Liver (tissue), 9 donors: ENCODE data around the gene MTA2. TPM values are rescaled to one million over a fixed set of nuclear protein-coding genes. Genes with fewer than 3 reads are reported as not detected.

Source experiments
- DNase-seq: peaks from one replicate; pipeline ENCODE4 v3.0.0-alpha.2; 2017; ENCODE audit warnings: low spot score
- H3K27ac ChIP-seq, 2 donors: one replicate each; pipeline ENCODE4 v1.7.0; 2013; ENCODE audit warnings: inconsistent platforms in 2 of 2, low read length in 2 of 2, control low read depth in 1 of 2, low read depth in 1 of 2, mild to moderate bottlenecking in 1 of 2
- H3K27me3 ChIP-seq, 4 donors: one replicate each; pipeline versions ENCODE4 v1.6.1 to v1.7.0; 2013; ENCODE audit warnings: low read length in 3 of 4, inconsistent platforms in 1 of 4, mild to moderate bottlenecking in 1 of 4, moderate library complexity in 1 of 4; ENCODE audit not compliant: control insufficient read depth in 4 of 4, insufficient read depth in 4 of 4
- H3K36me3 ChIP-seq, 4 donors: one replicate each; pipeline versions ENCODE4 v1.6.1 to v1.7.0; 2013; ENCODE audit warnings: low read length in 3 of 4, mild to moderate bottlenecking in 3 of 4, low read depth in 1 of 4, moderate library complexity in 1 of 4; ENCODE audit not compliant: control insufficient read depth in 4 of 4, insufficient read depth in 3 of 4
- H3K4me1 ChIP-seq, 4 donors: one replicate each; pipeline versions ENCODE4 v1.6.1 to v1.7.0; 2013; ENCODE audit warnings: low read length in 3 of 4, mild to moderate bottlenecking in 3 of 4, moderate library complexity in 1 of 4; ENCODE audit not compliant: control insufficient read depth in 4 of 4, insufficient read depth in 4 of 4
- H3K4me3 ChIP-seq, 3 donors: one replicate each; pipeline versions ENCODE4 v1.6.1 to v1.7.0; 2013; ENCODE audit warnings: low read length in 3 of 3, control low read depth in 1 of 3, low read depth in 1 of 3, mild to moderate bottlenecking in 1 of 3
- H3K9ac ChIP-seq, 2 donors: one replicate each; pipeline ENCODE4 v1.7.0; 2013; ENCODE audit warnings: low read length in 2 of 2, mild to moderate bottlenecking in 2 of 2, moderate library complexity in 2 of 2, control low read depth in 1 of 2, low read depth in 1 of 2
- H3K9me3 ChIP-seq, 4 donors: one replicate each; pipeline versions ENCODE4 v1.6.1 to v1.7.0; 2013; ENCODE audit warnings: low read length in 3 of 4; ENCODE audit not compliant: control insufficient read depth in 4 of 4
- ATF3 ChIP-seq: IDR thresholded peaks from 2 replicates; pipeline ENCODE4 v1.6.1; 2016; ENCODE audit warnings: antibody characterized with exemption
- CTCF ChIP-seq: fragments of 150-350 bp; IDR thresholded peaks from 2 replicates; pipeline ENCODE4 v1.5.1; 2017; ENCODE audit warnings: improper control_type of control experiment, low read depth, low read length; ENCODE audit not compliant: missing input control
- EGR1 ChIP-seq, 2 donors: IDR thresholded peaks; 2 replicates each; pipeline ENCODE4 v1.6.1; 2016 to 2018; ENCODE audit warnings: antibody characterized with exemption in 2 of 2, low read depth in 2 of 2
- FOXA1 ChIP-seq: IDR thresholded peaks from 2 replicates; pipeline ENCODE4 v1.6.1; 2016; ENCODE audit warnings: antibody characterized with exemption
- FOXA2 ChIP-seq: IDR thresholded peaks from 2 replicates; pipeline ENCODE4 v1.6.1; 2016; ENCODE audit warnings: antibody characterized with exemption
- GABPA ChIP-seq, 2 donors: IDR thresholded peaks in 1 of 2; conservative IDR thresholded peaks in 1 of 2; 2 replicates each; pipeline ENCODE4 v1.6.1; 2016; ENCODE audit warnings: antibody characterized with exemption in 2 of 2, mild to moderate bottlenecking in 1 of 2, moderate library complexity in 1 of 2
- HNF4A ChIP-seq, 2 donors: conservative IDR thresholded peaks; 2 replicates each; pipeline ENCODE4 v1.6.1; 2016; ENCODE audit warnings: antibody characterized with exemption in 2 of 2, mild to moderate bottlenecking in 2 of 2
- HNF4G ChIP-seq: IDR thresholded peaks from 2 replicates; pipeline ENCODE4 v1.6.1; 2016; ENCODE audit warnings: antibody characterized with exemption
- JUND ChIP-seq, 2 donors: IDR thresholded peaks; 2 replicates each; pipeline ENCODE4 v1.6.1; 2016; ENCODE audit warnings: antibody characterized with exemption in 2 of 2
- MAX ChIP-seq: IDR thresholded peaks from 2 replicates; pipeline ENCODE4 v1.6.1; 2016; ENCODE audit warnings: antibody characterized with exemption
- NR2F2 ChIP-seq: IDR thresholded peaks from 2 replicates; pipeline ENCODE4 v1.6.1; 2016; ENCODE audit warnings: antibody characterized with exemption
- RAD21 ChIP-seq, 2 donors: IDR thresholded peaks; 2 replicates each; pipeline ENCODE4 v1.6.1; 2016; ENCODE audit warnings: antibody characterized with exemption in 2 of 2, mild to moderate bottlenecking in 2 of 2
- REST ChIP-seq: IDR thresholded peaks from 2 replicates; pipeline ENCODE4 v1.6.1; 2016; ENCODE audit warnings: antibody characterized with exemption, mild to moderate bottlenecking
- RXRA ChIP-seq, 2 donors: IDR thresholded peaks; 2 replicates each; pipeline ENCODE4 v1.6.1; 2017 to 2018; ENCODE audit warnings: antibody characterized with exemption in 2 of 2, mild to moderate bottlenecking in 1 of 2
- SP1 ChIP-seq: IDR thresholded peaks from 2 replicates; pipeline ENCODE4 v1.6.1; 2018; ENCODE audit warnings: antibody characterized with exemption, mild to moderate bottlenecking
- TAF1 ChIP-seq: conservative IDR thresholded peaks from 2 replicates; pipeline ENCODE4 v1.6.1; 2016; ENCODE audit warnings: antibody characterized with exemption, mild to moderate bottlenecking
- YY1 ChIP-seq: IDR thresholded peaks from 2 replicates; pipeline ENCODE4 v1.6.1; 2016; ENCODE audit warnings: antibody characterized with exemption, mild to moderate bottlenecking
- ZBTB33 ChIP-seq: IDR thresholded peaks from 2 replicates; pipeline ENCODE4 v1.6.1; 2016; ENCODE audit warnings: antibody characterized with exemption
- WGBS: extraction: QIAGEN DNeasy Blood & Tissue Kit; methylation state at CpG from one replicate; pipeline ENCODE4 v1.1.7; 2013; 5-methylcytosine and 5-hydroxymethylcytosine counted together
- polyA plus RNA-seq, 2 donors: library from polyadenylated mRNA; stranded (reverse) in 1 of 2; unstranded in 1 of 2; fragments of 200-250 nt in 1 of 2; fragments of >200 nt in 1 of 2; fragmentation: Nextera tagmentation in 1 of 2; extraction: Ambion mirVana in 1 of 2; gene quantifications; one replicate each; pipeline versions ENCODE4 v1.2.1 to v1.2.3, GENCODE V29; 2013 to 2015
- total RNA-seq, 2 donors: library from RNA; depleted of rRNA; stranded (reverse); fragments of >200 nt; gene quantifications; one replicate each; pipeline ENCODE4 v1.2.3, GENCODE V29; 2014
- donor health status: healthy.
- donor health status: healthy.
- donor health status: healthy.
- donor health status: healthy.
- donor health status: healthy.

The MTA2 gene
- total and polyA plus RNA-seq, 4 donors = 4.4 to 55.3 (median 32.3) TPM

- no peaks in the 10 kb centered on the region for H3K9me3 ChIP-seq
- no peaks in the 10 kb centered on the region for H3K27me3 ChIP-seq
- peak within 1 kb of the TSS; percentile 95 to 96 for H3K27ac ChIP-seq
- H3K4me3 ChIP-seq = peak within 1 kb of the TSS; percentile 80 to 89 (median 82)
- H3K9ac ChIP-seq = peak within 1 kb of the TSS; percentile 85 to 98
- TF ChIP-seq FOXA2 (peak; percentile 9), ATF3 (no peak), ZBTB33 (peak; percentile 98), HNF4G (no peak), YY1 (peak; percentile 97), GABPA (IDR thresholded peaks at IDR 0.05 in 1 of 2, conservative IDR thresholded peaks at IDR 0.05 in 1 of 2) (peak; percentile 30 to 87), NR2F2 (peak; percentile 61), RAD21 (IDR thresholded peaks at IDR 0.05) (peak; percentile 50), MAX (peak; percentile 93), CTCF (no peak), RXRA (IDR thresholded peaks at IDR 0.05) (peak; percentile 25 to 74), FOXA1 (peak; percentile 70), SP1 (peak; percentile 82), HNF4A (conservative IDR thresholded peaks at IDR 0.05) (peak in 1 of 2 donors; percentile 57), TAF1 (peak; percentile 87), EGR1 (IDR thresholded peaks at IDR 0.05; ENCODE audit: low read depth in 2 of 2) (peak in 1 of 2 donors; percentile 87), JUND (IDR thresholded peaks at IDR 0.05) (peak in 1 of 2 donors; percentile 49), REST (peak; percentile 79)
- peak; percentile 97 for DNase-seq
- peaks cover 6 to 33% (median 23%) of the 10 kb centered on the region in 4 donors for H3K4me1 ChIP-seq
- WGBS = under 1% methylated on average over 46 of the region's 46 CpGs
- peaks cover 6 to 39% (median 29%) of the 10 kb centered on the region in 4 donors for H3K36me3 ChIP-seq
Observed at GRCh38 chr11:62573592-62574362, 27.9 kb downstream of the MTA2 start, which contains the start of gene EEF1G. EEF1G (minus strand) TSS chr11:62573891; CDS start chr11:62573842, 49 bp downstream.
